Keratinocyte (primary cell): ENCODE data around the gene ZBTB32. TPM values are rescaled to one million over a fixed set of nuclear protein-coding genes. Genes with fewer than 3 reads are reported as not detected.

Source experiments
- DNase-seq: peaks from one replicate; pipeline ENCODE4 v3.0.0-alpha.2; 2011; ENCODE audit warnings: low read depth, missing footprints, low spot score
- FAIRE-seq: peaks from 2 replicates; lab custom pipeline; 2011; peaks lifted over from hg19 to GRCh38; lab: Jason Lieb, UNC
- H2AFZ ChIP-seq: 2 replicates; pipeline ENCODE4 v1.6.0; 2012; ENCODE audit warnings: low read length, control low read depth, inconsistent platforms; ENCODE audit not compliant: control insufficient read depth
- H3K27ac ChIP-seq: 2 replicates; pipeline ENCODE4 v1.5.1; 2011; ENCODE audit warnings: low read length; ENCODE audit not compliant: control insufficient read depth, insufficient read depth
- H3K27me3 ChIP-seq: 3 replicates; pipeline ENCODE4 v1.6.0; 2011; ENCODE audit warnings: low read length; ENCODE audit not compliant: control insufficient read depth, insufficient read depth; ENCODE audit errors: extremely low read depth
- H3K36me3 ChIP-seq, 2 experiments: 2 replicates in 1 of 2; 3 replicates in 1 of 2; pipeline ENCODE4 v1.5.1; 2011; ENCODE audit warnings: low read length in 2 of 2, mild to moderate bottlenecking in 1 of 2; ENCODE audit not compliant: control insufficient read depth in 2 of 2, insufficient read depth in 2 of 2; ENCODE audit errors: extremely low read depth in 1 of 2
- H3K4me1 ChIP-seq: 3 replicates; pipeline ENCODE4 v1.5.1; 2011; ENCODE audit warnings: low read length; ENCODE audit not compliant: control insufficient read depth, insufficient read depth; ENCODE audit errors: extremely low read depth
- H3K4me2 ChIP-seq: 3 replicates; pipeline ENCODE4 v1.6.0; 2011; ENCODE audit warnings: low read depth, low read length; ENCODE audit not compliant: control insufficient read depth, insufficient read depth; ENCODE audit errors: extremely low read depth
- H3K4me3 ChIP-seq, 3 experiments: fragments of 200-600 bp in 1 of 3; sonication (generic) in 1 of 3; 2 replicates in 2 of 3; 3 replicates in 1 of 3; pipeline ENCODE4 v1.5.1; 2011 to 2016; ENCODE audit warnings: low read length in 3 of 3, mild to moderate bottlenecking in 3 of 3, control low read depth in 2 of 3, inconsistent platforms in 1 of 3, low read depth in 1 of 3, mixed read lengths in 1 of 3, mixed run types in 1 of 3, moderate library complexity in 1 of 3; ENCODE audit not compliant: control insufficient read depth in 2 of 3, insufficient read depth in 2 of 3; ENCODE audit errors: extremely low read depth in 1 of 3
- H3K79me2 ChIP-seq: 2 replicates; pipeline ENCODE4 v1.6.0; 2012; ENCODE audit warnings: low read length; ENCODE audit not compliant: control insufficient read depth, insufficient read depth
- H3K9ac ChIP-seq: 3 replicates; pipeline ENCODE4 v1.6.0; 2011; ENCODE audit warnings: low read length; ENCODE audit not compliant: control insufficient read depth, insufficient read depth; ENCODE audit errors: extremely low read depth
- H3K9me1 ChIP-seq: 3 replicates; pipeline ENCODE4 v1.6.0; 2011; ENCODE audit warnings: low read length; ENCODE audit not compliant: control insufficient read depth, insufficient read depth; ENCODE audit errors: extremely low read depth
- H3K9me3 ChIP-seq: 2 replicates; pipeline ENCODE4 v1.5.1; 2012; ENCODE audit warnings: low read depth, low read length; ENCODE audit not compliant: control insufficient read depth
- H4K20me1 ChIP-seq: 3 replicates; pipeline ENCODE4 v1.6.0; 2011; ENCODE audit warnings: low read length; ENCODE audit not compliant: control insufficient read depth, insufficient read depth; ENCODE audit errors: extremely low read depth
- EZH2 ChIP-seq: IDR thresholded peaks from one replicate; pipeline ENCODE4 v1.6.1; 2012; ENCODE audit warnings: inconsistent platforms, mild to moderate bottlenecking, low read length, moderate library complexity
- dilution Hi-C: fragments of 300-500 bp; cut with MboI; formaldehyde crosslinking; loops from one replicate; pipeline ENCODE4 v1.7.0; 2020; ENCODE audit warnings: low sequenced_read_pairs; ENCODE audit not compliant: extremely low pct_ligation_motif_present
- polyA plus RNA-seq, 5 experiments: library from polyadenylated mRNA; depleted of rRNA in 3 of 5; stranded (reverse) in 3 of 5; stranded (forward) in 1 of 5; unstranded in 1 of 5; fragments of >200 nt; gene quantifications; 1 replicate in 1 of 5; 2 replicates in 3 of 5; 3 replicates in 1 of 5; pipeline versions ENCODE4 v1.2.1 to v1.2.3, GENCODE V29; 2011 to 2012; ENCODE audit warnings: missing spikeins in 2 of 5, low read depth in 1 of 5, low replicate concordance in 1 of 5
- TF ChIP-seq, protein P1 (sequence below), 3 experiments: IDR thresholded peaks in 1 of 3; conservative IDR thresholded peaks in 1 of 3; optimal IDR thresholded peaks in 1 of 3; 2 replicates in 2 of 3; 3 replicates in 1 of 3; pipeline versions ENCODE3 to v1.5.1; 2011; ENCODE audit warnings: low read length in 3 of 3, mild to moderate bottlenecking in 3 of 3, moderate library complexity in 2 of 3, control low read depth in 1 of 3, inconsistent platforms in 1 of 3; ENCODE audit not compliant: insufficient read depth in 2 of 3; ENCODE audit errors: extremely low read depth in 1 of 3

ZBTB32 gene
- polyA plus RNA-seq, 1 donor (not counting 4 experiments of a cell fraction or from before 2014, with no cell fraction given), result not detected

DNA sequence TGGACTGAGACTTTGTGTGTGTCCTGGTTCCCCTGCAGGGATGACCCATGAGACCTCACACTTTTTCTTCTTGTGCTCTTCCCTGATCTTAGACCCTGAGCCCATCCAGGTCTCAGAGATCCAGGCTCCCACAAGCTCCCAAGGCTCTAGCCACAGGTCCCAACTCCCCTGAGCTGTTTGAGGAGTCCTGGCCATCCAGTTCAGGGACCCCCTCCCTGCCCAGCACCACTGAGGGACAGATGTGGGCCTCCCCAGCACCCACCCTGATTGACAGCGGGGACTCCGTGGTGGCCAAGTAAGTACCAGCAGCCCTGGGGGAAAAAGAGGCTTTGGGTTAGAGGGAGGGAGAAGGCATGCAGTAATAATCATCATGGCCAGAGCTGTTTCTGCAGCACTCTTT, 55.3 kb downstream of the ZBTB32 start:
- Histone ChIP-seq H3K27me3 (no peaks in the 10 kb centered on the region), H3K79me2 (peaks cover 20% of the 10 kb centered on the region), H3K36me3 (peaks cover 5 to 16% of the 10 kb centered on the region in 2 experiments), H4K20me1 (no peaks in the 10 kb centered on the region), H3K4me3 (peak overlapping the region in 1 of 3 experiments; percentile 1), H3K9ac (peak overlapping the region; percentile 15), H3K4me2 (peak overlapping the region; percentile 84), H3K9me1 (no peaks in the 10 kb centered on the region), H3K27ac (no peak overlapping the region), H2AFZ (no peak overlapping the region), H3K4me1 (peaks cover 23% of the 10 kb centered on the region), H3K9me3 (no peaks in the 10 kb centered on the region)
- no peak for DNase-seq
- dilution Hi-C loops, result no loop called here
- FAIRE-seq, result no peak
- TF ChIP-seq, protein P1, sequence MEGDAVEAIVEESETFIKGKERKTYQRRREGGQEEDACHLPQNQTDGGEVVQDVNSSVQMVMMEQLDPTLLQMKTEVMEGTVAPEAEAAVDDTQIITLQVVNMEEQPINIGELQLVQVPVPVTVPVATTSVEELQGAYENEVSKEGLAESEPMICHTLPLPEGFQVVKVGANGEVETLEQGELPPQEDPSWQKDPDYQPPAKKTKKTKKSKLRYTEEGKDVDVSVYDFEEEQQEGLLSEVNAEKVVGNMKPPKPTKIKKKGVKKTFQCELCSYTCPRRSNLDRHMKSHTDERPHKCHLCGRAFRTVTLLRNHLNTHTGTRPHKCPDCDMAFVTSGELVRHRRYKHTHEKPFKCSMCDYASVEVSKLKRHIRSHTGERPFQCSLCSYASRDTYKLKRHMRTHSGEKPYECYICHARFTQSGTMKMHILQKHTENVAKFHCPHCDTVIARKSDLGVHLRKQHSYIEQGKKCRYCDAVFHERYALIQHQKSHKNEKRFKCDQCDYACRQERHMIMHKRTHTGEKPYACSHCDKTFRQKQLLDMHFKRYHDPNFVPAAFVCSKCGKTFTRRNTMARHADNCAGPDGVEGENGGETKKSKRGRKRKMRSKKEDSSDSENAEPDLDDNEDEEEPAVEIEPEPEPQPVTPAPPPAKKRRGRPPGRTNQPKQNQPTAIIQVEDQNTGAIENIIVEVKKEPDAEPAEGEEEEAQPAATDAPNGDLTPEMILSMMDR (optimal IDR thresholded peaks at IDR 0.05 in 1 of 3, IDR thresholded peaks at IDR 0.05 in 1 of 3, conservative IDR thresholded peaks at IDR 0.05 in 1 of 3; ENCODE audit: extremely low read depth in 1 of 3, insufficient read depth in 2 of 3, low read length in 3 of 3), result no peak
- TF ChIP-seq EZH2, result no peak

DNA sequence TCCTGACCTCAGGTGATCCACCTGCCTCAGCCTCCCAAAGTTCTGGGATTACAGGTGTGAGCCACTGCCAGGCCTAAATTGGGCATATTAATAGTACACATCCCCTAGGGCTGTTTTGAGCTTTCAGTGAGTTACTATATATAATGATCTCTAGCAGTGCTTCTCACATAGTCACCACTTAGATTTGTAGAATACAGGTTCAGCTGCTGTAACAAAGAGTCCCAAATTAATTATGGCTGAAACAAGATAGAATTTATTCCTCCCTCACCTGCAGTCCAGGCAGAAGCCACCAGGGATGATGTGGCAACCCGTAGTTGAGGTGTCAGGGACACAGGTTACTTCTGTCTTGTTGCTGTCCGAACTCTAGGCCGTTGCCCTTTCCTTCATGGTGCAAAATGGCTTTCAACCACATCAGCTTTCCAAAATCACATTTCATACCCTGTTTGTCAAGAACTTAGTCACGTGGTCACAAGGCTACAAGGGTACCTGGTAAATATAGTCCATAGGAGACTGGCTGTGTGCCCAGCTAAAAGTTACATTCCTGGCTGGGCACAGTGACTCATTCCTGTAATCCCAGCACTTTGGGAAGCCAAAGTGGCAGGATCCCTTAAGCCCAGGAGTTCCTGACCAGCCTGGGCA, 56.5 kb downstream of the ZBTB32 start:
- H3K79me2 ChIP-seq, result peaks cover 20% of the 10 kb centered on the region
- no peak overlapping the region for H3K4me3 ChIP-seq
- no peak for TF ChIP-seq EZH2
- TF ChIP-seq, protein P1 (optimal IDR thresholded peaks at IDR 0.05 in 1 of 3, IDR thresholded peaks at IDR 0.05 in 1 of 3, conservative IDR thresholded peaks at IDR 0.05 in 1 of 3; ENCODE audit: extremely low read depth in 1 of 3, insufficient read depth in 2 of 3, low read length in 3 of 3), result no peak
- peaks cover 5 to 21% of the 10 kb centered on the region in 2 experiments for H3K36me3 ChIP-seq
- peaks cover 19% of the 10 kb centered on the region for H3K4me1 ChIP-seq
- no peak overlapping the region for H3K4me2 ChIP-seq
- no peak for FAIRE-seq
- H4K20me1 ChIP-seq, result no peaks in the 10 kb centered on the region
- dilution Hi-C loops, result no loop called here
- no peaks in the 10 kb centered on the region for H3K9me1 ChIP-seq
- no peak overlapping the region for H3K27ac ChIP-seq
- H3K9ac ChIP-seq, result no peak overlapping the region
- H3K9me3 ChIP-seq, result no peaks in the 10 kb centered on the region
- no peak overlapping the region for H2AFZ ChIP-seq
- no peaks in the 10 kb centered on the region for H3K27me3 ChIP-seq
- no peak for DNase-seq
